SK-N-SH treated with all-trans-retinoic acid at 6 μM for 48 hours (cell line): ENCODE data around the gene RAPGEF5.

Source experiments
- ARNTL ChIP-seq: fragments of 450-650 bp; formaldehyde crosslinking; IDR thresholded peaks from 2 replicates; pipeline ENCODE4 v1.5.0; 2020; ENCODE audit warnings: low read depth, mild to moderate bottlenecking, moderate library complexity, borderline replicate concordance
- GLIS3 ChIP-seq: fragments of 250-450 bp; sonication (Bioruptor Pico); IDR thresholded peaks from 2 replicates; pipeline ENCODE4 v1.5.0; 2020; ENCODE audit warnings: mild to moderate bottlenecking, moderate library complexity
- ISL1 ChIP-seq: fragments of 250-450 bp; sonication (Bioruptor Pico); IDR thresholded peaks from 2 replicates; pipeline ENCODE4 v2.1.2; 2022; ENCODE audit warnings: mild to moderate bottlenecking, moderate library complexity
- PATZ1 ChIP-seq: fragments of 250-450 bp; sonication (Bioruptor Pico); IDR thresholded peaks from 2 replicates; pipeline ENCODE4 v1.8.0; 2020; ENCODE audit warnings: mild to moderate bottlenecking, moderate library complexity, borderline replicate concordance
- RARB ChIP-seq: fragments of 250-450 bp; sonication (Bioruptor Pico); IDR thresholded peaks from 2 replicates; pipeline ENCODE4 v1.8.0; 2021; ENCODE audit warnings: mild to moderate bottlenecking, moderate library complexity
- TCF4 ChIP-seq: fragments of 250-450 bp; sonication (Bioruptor Pico); IDR thresholded peaks from 2 replicates; pipeline ENCODE4 v1.8.0; 2021; ENCODE audit warnings: mild to moderate bottlenecking, moderate library complexity, borderline replicate concordance
- TSHZ2 ChIP-seq: fragments of 250-450 bp; sonication (Bioruptor Pico); IDR thresholded peaks from 2 replicates; pipeline ENCODE4 v1.5.0; 2020; ENCODE audit warnings: mild to moderate bottlenecking, moderate library complexity
- ZFP3 ChIP-seq: fragments of 250-450 bp; sonication (Bioruptor Pico); IDR thresholded peaks from 2 replicates; pipeline ENCODE4 v1.5.0; 2020; ENCODE audit warnings: mild to moderate bottlenecking, moderate library complexity
- TF ChIP-seq, protein P1 (sequence below): fragments of 250-450 bp; sonication (Bioruptor Pico); IDR thresholded peaks from 2 replicates; pipeline ENCODE4 v1.5.1; 2021; ENCODE audit warnings: mild to moderate bottlenecking, moderate library complexity

- TF ChIP-seq ARNTL (CRISPR knock-in tag) (no peak), PATZ1 (CRISPR knock-in tag) (no peak), TCF4 (CRISPR knock-in tag) (no peak), TSHZ2 (no peak), ZFP3 (CRISPR knock-in tag) (no peak), RARB (CRISPR knock-in tag) (no peak), GLIS3 (no peak), ISL1 (CRISPR knock-in tag) (no peak)
- TF ChIP-seq, protein P1, sequence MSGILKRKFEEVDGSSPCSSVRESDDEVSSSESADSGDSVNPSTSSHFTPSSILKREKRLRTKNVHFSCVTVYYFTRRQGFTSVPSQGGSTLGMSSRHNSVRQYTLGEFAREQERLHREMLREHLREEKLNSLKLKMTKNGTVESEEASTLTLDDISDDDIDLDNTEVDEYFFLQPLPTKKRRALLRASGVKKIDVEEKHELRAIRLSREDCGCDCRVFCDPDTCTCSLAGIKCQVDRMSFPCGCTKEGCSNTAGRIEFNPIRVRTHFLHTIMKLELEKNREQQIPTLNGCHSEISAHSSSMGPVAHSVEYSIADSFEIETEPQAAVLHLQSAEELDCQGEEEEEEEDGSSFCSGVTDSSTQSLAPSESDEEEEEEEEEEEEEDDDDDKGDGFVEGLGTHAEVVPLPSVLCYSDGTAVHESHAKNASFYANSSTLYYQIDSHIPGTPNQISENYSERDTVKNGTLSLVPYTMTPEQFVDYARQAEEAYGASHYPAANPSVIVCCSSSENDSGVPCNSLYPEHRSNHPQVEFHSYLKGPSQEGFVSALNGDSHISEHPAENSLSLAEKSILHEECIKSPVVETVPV (CRISPR knock-in tag) = no peak
Measured at GRCh38 chr7:22238354-22239311, 118.3 kb downstream of the RAPGEF5 start.
